Measurements from ENCODE around the gene TAS2R50. TPM values are rescaled to one million over a fixed set of nuclear protein-coding genes. Genes with fewer than 3 reads are reported as not detected.
A peak's percentile ranks its signal among the peaks of the same experiment; 100 is the strongest.

TAS2R50 gene
- total and polyA plus RNA-seq, 2 experiments from 2014 or later, result 3.4 TPM; not detected in 1

DNA sequence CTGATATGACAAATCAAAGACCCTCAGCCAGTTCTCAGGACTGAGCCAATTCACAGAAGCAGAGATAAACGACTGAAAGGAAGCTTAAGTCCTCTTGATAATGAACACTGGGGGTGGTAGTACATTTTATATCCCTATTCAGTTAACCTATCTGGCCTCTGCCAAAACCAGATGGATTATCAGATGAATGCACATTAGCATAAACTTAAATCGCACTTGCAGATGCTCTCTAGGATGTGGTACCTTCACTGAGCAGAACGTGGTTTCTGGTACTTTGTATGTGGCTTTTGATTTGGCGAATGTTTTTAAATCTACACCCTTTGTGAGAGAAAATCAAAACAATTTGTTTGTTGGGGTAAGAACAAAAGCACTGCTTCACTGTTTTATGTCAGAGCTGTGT is 26.5 kb downstream of the TAS2R50 start (continued):
- TF ChIP-seq, protein P1, sequence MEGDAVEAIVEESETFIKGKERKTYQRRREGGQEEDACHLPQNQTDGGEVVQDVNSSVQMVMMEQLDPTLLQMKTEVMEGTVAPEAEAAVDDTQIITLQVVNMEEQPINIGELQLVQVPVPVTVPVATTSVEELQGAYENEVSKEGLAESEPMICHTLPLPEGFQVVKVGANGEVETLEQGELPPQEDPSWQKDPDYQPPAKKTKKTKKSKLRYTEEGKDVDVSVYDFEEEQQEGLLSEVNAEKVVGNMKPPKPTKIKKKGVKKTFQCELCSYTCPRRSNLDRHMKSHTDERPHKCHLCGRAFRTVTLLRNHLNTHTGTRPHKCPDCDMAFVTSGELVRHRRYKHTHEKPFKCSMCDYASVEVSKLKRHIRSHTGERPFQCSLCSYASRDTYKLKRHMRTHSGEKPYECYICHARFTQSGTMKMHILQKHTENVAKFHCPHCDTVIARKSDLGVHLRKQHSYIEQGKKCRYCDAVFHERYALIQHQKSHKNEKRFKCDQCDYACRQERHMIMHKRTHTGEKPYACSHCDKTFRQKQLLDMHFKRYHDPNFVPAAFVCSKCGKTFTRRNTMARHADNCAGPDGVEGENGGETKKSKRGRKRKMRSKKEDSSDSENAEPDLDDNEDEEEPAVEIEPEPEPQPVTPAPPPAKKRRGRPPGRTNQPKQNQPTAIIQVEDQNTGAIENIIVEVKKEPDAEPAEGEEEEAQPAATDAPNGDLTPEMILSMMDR (conservative IDR thresholded peaks at IDR 0.05; ENCODE audit: low read depth in 2 of 2), result no peak
- TF ChIP-seq ZNF331 (CRISPR knock-in tag; IDR thresholded peaks at IDR 0.05; ENCODE audit: low read depth) (no peak), JUNB (IDR thresholded peaks at IDR 0.05; ENCODE audit: unreplicated experiment) (no peak)
- TF ChIP-seq, protein P2, sequence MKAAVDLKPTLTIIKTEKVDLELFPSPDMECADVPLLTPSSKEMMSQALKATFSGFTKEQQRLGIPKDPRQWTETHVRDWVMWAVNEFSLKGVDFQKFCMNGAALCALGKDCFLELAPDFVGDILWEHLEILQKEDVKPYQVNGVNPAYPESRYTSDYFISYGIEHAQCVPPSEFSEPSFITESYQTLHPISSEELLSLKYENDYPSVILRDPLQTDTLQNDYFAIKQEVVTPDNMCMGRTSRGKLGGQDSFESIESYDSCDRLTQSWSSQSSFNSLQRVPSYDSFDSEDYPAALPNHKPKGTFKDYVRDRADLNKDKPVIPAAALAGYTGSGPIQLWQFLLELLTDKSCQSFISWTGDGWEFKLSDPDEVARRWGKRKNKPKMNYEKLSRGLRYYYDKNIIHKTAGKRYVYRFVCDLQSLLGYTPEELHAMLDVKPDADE (IDR thresholded peaks at IDR 0.05), result no peak

DNA sequence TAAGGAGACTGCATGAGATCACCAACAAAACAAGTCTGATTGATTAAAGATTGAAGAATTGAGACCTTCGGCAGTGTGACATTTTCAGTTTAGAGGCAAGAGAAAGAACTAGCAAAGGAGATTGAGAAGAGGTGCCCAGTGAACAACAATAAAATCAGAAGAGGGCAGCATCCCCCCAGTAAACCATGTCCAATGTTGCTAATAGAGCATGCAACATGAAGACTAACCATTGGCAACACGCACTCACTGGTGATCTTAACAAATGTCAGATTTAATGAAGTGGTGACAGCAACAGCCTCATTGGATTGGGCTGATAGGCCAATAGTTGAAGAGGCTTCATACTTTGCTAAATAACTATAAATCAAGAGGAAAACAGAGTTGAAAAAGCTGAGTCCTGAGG is 26.9 kb downstream of the TAS2R50 start:
- H3K4me3 Mint-ChIP-seq, result no peak overlapping the region
- Histone ChIP-seq H3K27me3 (ENCODE audit: insufficient read depth) (no peaks in the 10 kb centered on the region), H3K36me3 (ENCODE audit: insufficient read depth) (no peaks in the 10 kb centered on the region), H4K20me1 (replicated peaks; ENCODE audit: insufficient read depth) (no peaks in the 10 kb centered on the region; the same call in 1 of the 2 replicates), H2AFZ (no peak overlapping the region), H3K4me2 (no peak overlapping the region), H3K9me2 (ENCODE audit: insufficient read depth) (0 out of 2 replicates have a peak, but pooled peaks cover 3% of the 10 kb centered on the region), H3K79me2 (replicated peaks; ENCODE audit: insufficient read depth) (peaks cover 17% of the 10 kb centered on the region; the same call in 1 of the 2 replicates), H3F3A (replicated peaks; ENCODE audit: low read depth) (no peaks in the 10 kb centered on the region), H3K27ac (ENCODE audit: low read depth) (no peak overlapping the region), H3K4me1 (ENCODE audit: insufficient read depth) (no peaks in the 10 kb centered on the region), H3K4me3 (no peak overlapping the region)
- no peaks in the 10 kb centered on the region for H3K4me1 Mint-ChIP-seq
- ATAC-seq, result no peak
- DNase-seq (ENCODE audit: low spot score), result no peak
- TF ChIP-seq, protein P1 (conservative IDR thresholded peaks at IDR 0.05; ENCODE audit: low read depth in 2 of 2), result peak in 1 of 2 experiments; percentile 33; a peak in 2 of 4 replicates
- TF ChIP-seq, protein P3, sequence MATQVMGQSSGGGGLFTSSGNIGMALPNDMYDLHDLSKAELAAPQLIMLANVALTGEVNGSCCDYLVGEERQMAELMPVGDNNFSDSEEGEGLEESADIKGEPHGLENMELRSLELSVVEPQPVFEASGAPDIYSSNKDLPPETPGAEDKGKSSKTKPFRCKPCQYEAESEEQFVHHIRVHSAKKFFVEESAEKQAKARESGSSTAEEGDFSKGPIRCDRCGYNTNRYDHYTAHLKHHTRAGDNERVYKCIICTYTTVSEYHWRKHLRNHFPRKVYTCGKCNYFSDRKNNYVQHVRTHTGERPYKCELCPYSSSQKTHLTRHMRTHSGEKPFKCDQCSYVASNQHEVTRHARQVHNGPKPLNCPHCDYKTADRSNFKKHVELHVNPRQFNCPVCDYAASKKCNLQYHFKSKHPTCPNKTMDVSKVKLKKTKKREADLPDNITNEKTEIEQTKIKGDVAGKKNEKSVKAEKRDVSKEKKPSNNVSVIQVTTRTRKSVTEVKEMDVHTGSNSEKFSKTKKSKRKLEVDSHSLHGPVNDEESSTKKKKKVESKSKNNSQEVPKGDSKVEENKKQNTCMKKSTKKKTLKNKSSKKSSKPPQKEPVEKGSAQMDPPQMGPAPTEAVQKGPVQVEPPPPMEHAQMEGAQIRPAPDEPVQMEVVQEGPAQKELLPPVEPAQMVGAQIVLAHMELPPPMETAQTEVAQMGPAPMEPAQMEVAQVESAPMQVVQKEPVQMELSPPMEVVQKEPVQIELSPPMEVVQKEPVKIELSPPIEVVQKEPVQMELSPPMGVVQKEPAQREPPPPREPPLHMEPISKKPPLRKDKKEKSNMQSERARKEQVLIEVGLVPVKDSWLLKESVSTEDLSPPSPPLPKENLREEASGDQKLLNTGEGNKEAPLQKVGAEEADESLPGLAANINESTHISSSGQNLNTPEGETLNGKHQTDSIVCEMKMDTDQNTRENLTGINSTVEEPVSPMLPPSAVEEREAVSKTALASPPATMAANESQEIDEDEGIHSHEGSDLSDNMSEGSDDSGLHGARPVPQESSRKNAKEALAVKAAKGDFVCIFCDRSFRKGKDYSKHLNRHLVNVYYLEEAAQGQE (IDR thresholded peaks at IDR 0.05; ENCODE audit: unreplicated experiment), result no peak
- no peaks in the 10 kb centered on the region for H3K27me3 Mint-ChIP-seq (ENCODE audit: insufficient read depth, low read depth, poor library complexity)
- H3K36me3 Mint-ChIP-seq (ENCODE audit: low read depth), result peaks cover 8% of the 10 kb centered on the region; the same call in 1 of the 3 replicates
- H3K9me3 Mint-ChIP-seq, result peaks cover 7% of the 10 kb centered on the region
- no peak overlapping the region for H3K27ac Mint-ChIP-seq

Data from GM23338 (cell line).